Measurements from ENCODE around the gene B4GALT5. TPM values are rescaled to one million over a fixed set of nuclear protein-coding genes. Genes with fewer than 3 reads are reported as not detected.

Gene B4GALT5
- total RNA-seq, 2 experiments from 2014 or later, result 9.8 to 18.8 TPM

GRCh38 chr20:49584418-49585382 is 129.0 kb downstream of the B4GALT5 start:
- POLR2A ChIA-PET, result interaction anchor here (1.0 kb wide), 1 partner anchor 14 kb away, joined by 3 read pairs; no protein-coding TSS in a partner anchor
- no peak overlapping the region for H3K27ac ChIP-seq (ENCODE audit: low read depth, low read length, poor library complexity, severe bottlenecking)

GRCh38 chr20:49583669-49584417 is 129.8 kb downstream of the B4GALT5 start:
- no peak overlapping the region for H3K4me2 ChIP-seq (ENCODE audit: low read length)
- H3K27ac ChIP-seq (ENCODE audit: low read depth, low read length, poor library complexity, severe bottlenecking), result no peak overlapping the region
- no peaks in the 10 kb centered on the region for H3K36me3 ChIP-seq (ENCODE audit: insufficient read depth, low read length)
- no peaks in the 10 kb centered on the region for H3K4me1 ChIP-seq (ENCODE audit: insufficient read depth, low read length, poor library complexity, severe bottlenecking)
- no peak for TF ChIP-seq CTCF (conservative IDR thresholded peaks at IDR 0.05; ENCODE audit: low read length)
- no peak for TF ChIP-seq EZH2phosphoT487 (IDR thresholded peaks at IDR 0.05; ENCODE audit: borderline replicate concordance, low read depth, low read length)
- no peak for DNase-seq (ENCODE audit: low spot score)
- BruUV-seq (replicated peaks), result no TSS peak
- no peak overlapping the region for H3K4me3 ChIP-seq (ENCODE audit: low read depth, low read length, poor library complexity, severe bottlenecking)
- no peaks in the 10 kb centered on the region for H3K9me2 ChIP-seq (ENCODE audit: insufficient read depth, low read length)
- CTCF ChIA-PET (ENCODE audit: unreplicated experiment), result no interaction called here
- H3K9me3 ChIP-seq (ENCODE audit: low read length), result no peaks in the 10 kb centered on the region
- H3K79me2 ChIP-seq (ENCODE audit: insufficient read depth, low read depth, low read length), result no peaks in the 10 kb centered on the region
- intact Hi-C loops (cut with micrococcal nuclease; ENCODE audit: unreplicated experiment), result no loop called here
- H2AFZ ChIP-seq (ENCODE audit: low read length), result no peak overlapping the region
- POLR2A ChIA-PET, result interaction anchor here (1.0 kb wide), 1 partner anchor 15 kb away, joined by 3 read pairs; no protein-coding TSS in a partner anchor
- no peaks in the 10 kb centered on the region for H4K20me1 ChIP-seq (ENCODE audit: insufficient read depth, low read length)

More at GRCh38 chr20:49584418-49585382, 129.0 kb downstream of the B4GALT5 start:
- Histone ChIP-seq H3K9me2 (ENCODE audit: insufficient read depth, low read length) (no peaks in the 10 kb centered on the region), H3K4me1 (ENCODE audit: insufficient read depth, low read length, poor library complexity, severe bottlenecking) (no peaks in the 10 kb centered on the region), H3K36me3 (ENCODE audit: insufficient read depth, low read length) (no peaks in the 10 kb centered on the region), H3K9me3 (ENCODE audit: low read length) (no peaks in the 10 kb centered on the region), H2AFZ (ENCODE audit: low read length) (no peak overlapping the region), H3K79me2 (ENCODE audit: insufficient read depth, low read depth, low read length) (no peaks in the 10 kb centered on the region), H3K4me3 (ENCODE audit: low read depth, low read length, poor library complexity, severe bottlenecking) (no peak overlapping the region), H4K20me1 (ENCODE audit: insufficient read depth, low read length) (no peaks in the 10 kb centered on the region), H3K4me2 (ENCODE audit: low read length) (no peak overlapping the region)
- TF ChIP-seq EZH2phosphoT487 (IDR thresholded peaks at IDR 0.05; ENCODE audit: borderline replicate concordance, low read depth, low read length), result no peak
- no peak for TF ChIP-seq CTCF (conservative IDR thresholded peaks at IDR 0.05; ENCODE audit: low read length)
- BruUV-seq (replicated peaks), result no TSS peak
- no peak for DNase-seq (ENCODE audit: low spot score)
- CTCF ChIA-PET (ENCODE audit: unreplicated experiment), result no interaction called here
- intact Hi-C loops (cut with micrococcal nuclease; ENCODE audit: unreplicated experiment), result no loop called here
